ENCODE data around the gene THAP9.

Gene THAP9

DNA sequence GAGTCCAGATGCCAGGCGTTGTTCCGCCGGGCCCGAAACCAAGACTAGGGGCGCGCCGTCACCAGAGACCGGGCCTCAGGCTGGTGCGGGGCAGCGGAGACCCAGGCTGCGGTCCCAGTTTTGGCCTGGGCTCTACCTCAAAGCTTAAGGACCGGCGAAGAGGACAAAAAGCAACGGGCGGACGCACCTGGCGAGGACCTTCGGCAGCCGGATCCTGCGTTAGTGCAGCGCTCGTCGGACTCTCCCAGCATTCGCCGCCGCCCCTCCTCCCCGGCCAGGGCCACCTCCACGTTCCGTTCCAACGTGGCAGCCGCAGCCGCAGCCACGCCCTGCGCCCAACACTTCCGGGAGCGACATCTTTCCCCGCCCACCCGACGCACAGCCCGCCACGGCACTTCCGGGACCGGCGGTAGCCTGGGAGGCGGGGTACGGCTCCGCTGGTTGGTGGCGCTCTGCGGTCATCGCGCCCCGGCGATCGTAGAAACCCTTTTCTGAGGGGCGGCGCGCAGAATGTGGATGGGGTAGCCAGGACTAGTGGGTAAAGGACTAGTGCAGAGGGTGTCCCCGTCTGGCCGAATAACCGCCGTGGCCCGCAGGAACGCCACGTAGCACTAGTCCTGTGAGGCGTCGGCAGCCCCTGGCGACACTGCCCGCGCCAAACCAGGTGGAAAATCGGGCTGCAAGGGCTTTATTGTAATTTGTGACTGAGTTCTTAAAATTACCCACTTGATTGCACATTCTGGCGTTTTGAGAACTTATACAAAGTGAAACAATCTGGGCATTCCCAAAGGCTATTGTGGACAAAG lies 9.4 kb upstream of the THAP9 start, which contains the start of gene SEC31A (continued):
- TF ChIP-seq, protein P1, sequence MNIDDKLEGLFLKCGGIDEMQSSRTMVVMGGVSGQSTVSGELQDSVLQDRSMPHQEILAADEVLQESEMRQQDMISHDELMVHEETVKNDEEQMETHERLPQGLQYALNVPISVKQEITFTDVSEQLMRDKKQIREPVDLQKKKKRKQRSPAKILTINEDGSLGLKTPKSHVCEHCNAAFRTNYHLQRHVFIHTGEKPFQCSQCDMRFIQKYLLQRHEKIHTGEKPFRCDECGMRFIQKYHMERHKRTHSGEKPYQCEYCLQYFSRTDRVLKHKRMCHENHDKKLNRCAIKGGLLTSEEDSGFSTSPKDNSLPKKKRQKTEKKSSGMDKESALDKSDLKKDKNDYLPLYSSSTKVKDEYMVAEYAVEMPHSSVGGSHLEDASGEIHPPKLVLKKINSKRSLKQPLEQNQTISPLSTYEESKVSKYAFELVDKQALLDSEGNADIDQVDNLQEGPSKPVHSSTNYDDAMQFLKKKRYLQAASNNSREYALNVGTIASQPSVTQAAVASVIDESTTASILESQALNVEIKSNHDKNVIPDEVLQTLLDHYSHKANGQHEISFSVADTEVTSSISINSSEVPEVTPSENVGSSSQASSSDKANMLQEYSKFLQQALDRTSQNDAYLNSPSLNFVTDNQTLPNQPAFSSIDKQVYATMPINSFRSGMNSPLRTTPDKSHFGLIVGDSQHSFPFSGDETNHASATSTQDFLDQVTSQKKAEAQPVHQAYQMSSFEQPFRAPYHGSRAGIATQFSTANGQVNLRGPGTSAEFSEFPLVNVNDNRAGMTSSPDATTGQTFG (tag by site-specific recombination; IDR thresholded peaks at IDR 0.05; ENCODE audit: borderline replicate concordance) = no peak
- TF ChIP-seq SP7 (tag by site-specific recombination; IDR thresholded peaks at IDR 0.05) (peak; percentile 53; the same call in 1 of the 2 replicates), GFI1B (tag by site-specific recombination; IDR thresholded peaks at IDR 0.05) (no peak), ZBTB7A (tag by site-specific recombination; IDR thresholded peaks at IDR 0.05; ENCODE audit: low read depth) (peak; percentile 35; the same call in 1 of the 2 replicates), ZNF23 (tag by site-specific recombination; IDR thresholded peaks at IDR 0.05; ENCODE audit: borderline replicate concordance) (no peak), ZNF76 (tag by site-specific recombination; IDR thresholded peaks at IDR 0.05; ENCODE audit: borderline replicate concordance, low read depth) (peak; percentile 77), ZNF48 (tag by site-specific recombination; IDR thresholded peaks at IDR 0.05) (no peak), IKZF3 (tag by site-specific recombination; IDR thresholded peaks at IDR 0.05) (0 out of 2 replicates have a peak, but pooled peaks have one; percentile 25), MYNN (tag by site-specific recombination; IDR thresholded peaks at IDR 0.05; ENCODE audit: borderline replicate concordance) (peak; percentile 39; the same call in 1 of the 2 replicates), ZNF416 (tag by site-specific recombination; IDR thresholded peaks at IDR 0.05) (no peak), ZNF426 (tag by site-specific recombination; IDR thresholded peaks at IDR 0.05) (no peak), HOXC10 (CRISPR knock-in tag; IDR thresholded peaks at IDR 0.05) (no peak), ZBTB6 (tag by site-specific recombination; IDR thresholded peaks at IDR 0.05) (no peak), SP2 (tag by site-specific recombination; IDR thresholded peaks at IDR 0.05) (peak; percentile 96), ZNF664 (tag by site-specific recombination; IDR thresholded peaks at IDR 0.05) (no peak), GLI4 (tag by site-specific recombination; IDR thresholded peaks at IDR 0.05) (peak; percentile 44; the same call in 1 of the 2 replicates), ZNF114 (tag by site-specific recombination; IDR thresholded peaks at IDR 0.05) (no peak), ZNF391 (tag by site-specific recombination; IDR thresholded peaks at IDR 0.05; ENCODE audit: borderline replicate concordance, low read depth) (peak; percentile 78; the same call in 1 of the 2 replicates), PRDM10 (tag by site-specific recombination; IDR thresholded peaks at IDR 0.05) (peak; percentile 82), ZNF561 (tag by site-specific recombination; IDR thresholded peaks at IDR 0.05; ENCODE audit: borderline replicate concordance) (peak; percentile 69; the same call in 1 of the 2 replicates), ZNF544 (tag by site-specific recombination; IDR thresholded peaks at IDR 0.05) (no peak)
- TF ChIP-seq, protein P2, sequence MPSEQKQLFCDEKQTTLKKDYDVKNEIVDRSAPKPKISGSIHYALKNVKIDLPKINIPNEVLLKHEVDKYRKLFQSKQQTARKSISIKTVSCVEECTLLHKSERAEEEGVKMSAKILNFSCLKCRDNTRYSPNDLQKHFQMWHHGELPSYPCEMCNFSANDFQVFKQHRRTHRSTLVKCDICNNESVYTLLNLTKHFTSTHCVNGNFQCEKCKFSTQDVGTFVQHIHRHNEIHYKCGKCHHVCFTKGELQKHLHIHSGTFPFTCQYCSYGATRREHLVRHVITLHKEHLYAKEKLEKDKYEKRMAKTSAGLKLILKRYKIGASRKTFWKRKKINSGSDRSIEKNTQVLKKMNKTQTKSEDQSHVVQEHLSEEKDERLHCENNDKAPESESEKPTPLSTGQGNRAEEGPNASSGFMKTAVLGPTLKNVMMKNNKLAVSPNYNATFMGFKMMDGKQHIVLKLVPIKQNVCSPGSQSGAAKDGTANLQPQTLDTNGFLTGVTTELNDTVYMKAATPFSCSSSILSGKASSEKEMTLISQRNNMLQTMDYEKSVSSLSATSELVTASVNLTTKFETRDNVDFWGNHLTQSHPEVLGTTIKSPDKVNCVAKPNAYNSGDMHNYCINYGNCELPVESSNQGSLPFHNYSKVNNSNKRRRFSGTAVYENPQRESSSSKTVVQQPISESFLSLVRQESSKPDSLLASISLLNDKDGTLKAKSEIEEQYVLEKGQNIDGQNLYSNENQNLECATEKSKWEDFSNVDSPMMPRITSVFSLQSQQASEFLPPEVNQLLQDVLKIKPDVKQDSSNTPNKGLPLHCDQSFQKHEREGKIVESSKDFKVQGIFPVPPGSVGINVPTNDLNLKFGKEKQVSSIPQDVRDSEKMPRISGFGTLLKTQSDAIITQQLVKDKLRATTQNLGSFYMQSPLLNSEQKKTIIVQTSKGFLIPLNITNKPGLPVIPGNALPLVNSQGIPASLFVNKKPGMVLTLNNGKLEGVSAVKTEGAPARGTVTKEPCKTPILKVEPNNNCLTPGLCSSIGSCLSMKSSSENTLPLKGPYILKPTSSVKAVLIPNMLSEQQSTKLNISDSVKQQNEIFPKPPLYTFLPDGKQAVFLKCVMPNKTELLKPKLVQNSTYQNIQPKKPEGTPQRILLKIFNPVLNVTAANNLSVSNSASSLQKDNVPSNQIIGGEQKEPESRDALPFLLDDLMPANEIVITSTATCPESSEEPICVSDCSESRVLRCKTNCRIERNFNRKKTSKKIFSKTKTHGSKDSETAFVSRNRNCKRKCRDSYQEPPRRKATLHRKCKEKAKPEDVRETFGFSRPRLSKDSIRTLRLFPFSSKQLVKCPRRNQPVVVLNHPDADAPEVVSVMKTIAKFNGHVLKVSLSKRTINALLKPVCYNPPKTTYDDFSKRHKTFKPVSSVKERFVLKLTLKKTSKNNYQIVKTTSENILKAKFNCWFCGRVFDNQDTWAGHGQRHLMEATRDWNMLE (tag by site-specific recombination; conservative IDR thresholded peaks at IDR 0.05; ENCODE audit: low read depth) = no peak
- TF ChIP-seq, protein P3, sequence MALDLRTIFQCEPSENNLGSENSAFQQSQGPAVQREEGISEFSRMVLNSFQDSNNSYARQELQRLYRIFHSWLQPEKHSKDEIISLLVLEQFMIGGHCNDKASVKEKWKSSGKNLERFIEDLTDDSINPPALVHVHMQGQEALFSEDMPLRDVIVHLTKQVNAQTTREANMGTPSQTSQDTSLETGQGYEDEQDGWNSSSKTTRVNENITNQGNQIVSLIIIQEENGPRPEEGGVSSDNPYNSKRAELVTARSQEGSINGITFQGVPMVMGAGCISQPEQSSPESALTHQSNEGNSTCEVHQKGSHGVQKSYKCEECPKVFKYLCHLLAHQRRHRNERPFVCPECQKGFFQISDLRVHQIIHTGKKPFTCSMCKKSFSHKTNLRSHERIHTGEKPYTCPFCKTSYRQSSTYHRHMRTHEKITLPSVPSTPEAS (tag by site-specific recombination; IDR thresholded peaks at IDR 0.05) = no peak
- TF ChIP-seq, protein P4, sequence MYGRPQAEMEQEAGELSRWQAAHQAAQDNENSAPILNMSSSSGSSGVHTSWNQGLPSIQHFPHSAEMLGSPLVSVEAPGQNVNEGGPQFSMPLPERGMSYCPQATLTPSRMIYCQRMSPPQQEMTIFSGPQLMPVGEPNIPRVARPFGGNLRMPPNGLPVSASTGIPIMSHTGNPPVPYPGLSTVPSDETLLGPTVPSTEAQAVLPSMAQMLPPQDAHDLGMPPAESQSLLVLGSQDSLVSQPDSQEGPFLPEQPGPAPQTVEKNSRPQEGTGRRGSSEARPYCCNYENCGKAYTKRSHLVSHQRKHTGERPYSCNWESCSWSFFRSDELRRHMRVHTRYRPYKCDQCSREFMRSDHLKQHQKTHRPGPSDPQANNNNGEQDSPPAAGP (tag by site-specific recombination; IDR thresholded peaks at IDR 0.05) = peak; percentile 38; the same call in 1 of the 2 replicates
